Right lobe of liver (tissue), 6 donors: ENCODE data around the gene CHST11. TPM values are rescaled to one million over a fixed set of nuclear protein-coding genes. Genes with fewer than 3 reads are reported as not detected.

Experiments used
- ATAC-seq, 4 donors: fragments of 200-7000 bp; cut with Tn5 transposase; one replicate each; pipeline ENCODE4 v1.9.1; 2020; ENCODE audit warnings: mild to moderate bottlenecking in 4 of 4, moderate library complexity in 4 of 4
- DNase-seq, 3 donors: peaks; one replicate each; pipeline ENCODE4 v3.0.0-alpha.2; 2020
- H3K27ac ChIP-seq, 3 donors: fragments of 200-600 bp; one replicate each; pipeline ENCODE4 v1.8.0; 2022
- H3K27me3 ChIP-seq, 2 donors: fragments of 200-600 bp; one replicate each; pipeline ENCODE4 v1.8.0; 2022
- H3K36me3 ChIP-seq, 4 donors: fragments of 200-600 bp; sonication (generic) in 1 of 4; one replicate each; pipeline versions ENCODE4 v1.5.1 to v1.8.0; 2017 to 2022; ENCODE audit warnings: control low read depth in 1 of 4
- H3K4me1 ChIP-seq, 4 donors: fragments of 200-600 bp; sonication (generic) in 1 of 4; one replicate each; pipeline versions ENCODE4 v1.5.1 to v1.8.0; 2017 to 2022; ENCODE audit warnings: control low read depth in 1 of 4
- H3K4me3 ChIP-seq, 3 donors: fragments of 200-600 bp; one replicate each; pipeline ENCODE4 v1.8.0; 2022
- H3K9me3 ChIP-seq, 4 donors: fragments of 200-600 bp; sonication (generic) in 1 of 4; one replicate each; pipeline versions ENCODE4 v1.5.1 to v1.8.0; 2017 to 2022; ENCODE audit warnings: control low read depth in 1 of 4
- CTCF ChIP-seq, 4 donors: fragments of 200-600 bp in 3 of 4; fragments of 450-650 bp in 1 of 4; IDR thresholded peaks; one replicate each; pipeline versions ENCODE4 v1.5.1 to v1.8.0; 2016 to 2022; ENCODE audit warnings: antibody characterized with exemption in 4 of 4, mild to moderate bottlenecking in 2 of 4
- POLR2A ChIP-seq: fragments of 450-650 bp; IDR thresholded peaks from one replicate; pipeline ENCODE4 v1.6.1; 2017; ENCODE audit warnings: antibody characterized with exemption, mild to moderate bottlenecking
- WGBS: methylation state at CpG from one replicate; pipeline ENCODE4 v1.1.6; 2018; ENCODE audit warnings: low coverage, low lambda C conversion rate; ENCODE audit not compliant: insufficient coverage; ENCODE audit errors: missing lambda C conversion rate; 5-methylcytosine and 5-hydroxymethylcytosine counted together
- intact Hi-C, 2 donors: fragments of 100-400 bp; cut with DNase I; formaldehyde crosslinking; loops; one replicate each; pipeline versions ENCODE4 v1.11.2 to v1.14.1; 2022
- total RNA-seq, 6 experiments: library from RNA; depleted of rRNA in 2 of 6; stranded (reverse); fragments of >200 nt in 2 of 6; fragmentation: NEBNext Ultra II Directional in 3 of 6; extraction: Animal tissue kit (Norgen Biotek cat#: 25700) in 3 of 6; gene quantifications; one replicate each; pipeline versions ENCODE4 v1.1.0 to v1.2.4, GENCODE V29; 2016 to 2023
- donor health status: DM: no; HTN: yes; CAD: no.
- donor health status: DM: no; HTN: no; CAD: no.
- donor health status: DM: no; HTN: no; CAD: no.
- donor health status: DM: no; HTN: yes; CAD: no.
- donor health status: DM: no; HTN: yes; CAD: no.

Gene CHST11
- total RNA-seq, 6 experiments from 2014 or later = 0.57 to 10.4 (median 3.5) TPM

GRCh38 chr12:104499668-104500332 is 43.1 kb downstream of the CHST11 start:
- 73% methylated on average over 4 of the region's 4 CpGs for whole genome bisulfite sequencing
- no peaks in the 10 kb centered on the region for H3K36me3 ChIP-seq
- DNase-seq (no peak), ATAC-seq (no peak)
- TF ChIP-seq CTCF (IDR thresholded peaks at IDR 0.05) = no peak
- no peak for TF ChIP-seq POLR2A
- intact Hi-C loops = no loop called here
- no peak overlapping the region for H3K27ac ChIP-seq
- no peaks in the 10 kb centered on the region for H3K4me1 ChIP-seq
- no peak overlapping the region for H3K4me3 ChIP-seq
- H3K9me3 ChIP-seq = no peaks in the 10 kb centered on the region
- no peaks in the 10 kb centered on the region for H3K27me3 ChIP-seq

- intact Hi-C loops = no loop called here
- H3K36me3 ChIP-seq = no peaks in the 10 kb centered on the region
- no peak overlapping the region for H3K27ac ChIP-seq
- ATAC-seq (no peak), DNase-seq (no peak)
- no peak for TF ChIP-seq CTCF (IDR thresholded peaks at IDR 0.05)
- no peak for TF ChIP-seq POLR2A
- WGBS = 62% methylated on average over 1 of the region's 1 CpG
- H3K9me3 ChIP-seq = no peaks in the 10 kb centered on the region
- H3K27me3 ChIP-seq = no peaks in the 10 kb centered on the region
- H3K4me3 ChIP-seq = no peak overlapping the region
- no peaks in the 10 kb centered on the region for H3K4me1 ChIP-seq
Measured at GRCh38 chr12:104501115-104501514, 44.4 kb downstream of the CHST11 start.

- no peak for ATAC-seq
- Histone ChIP-seq H3K36me3 (no peaks in the 10 kb centered on the region), H3K4me1 (no peaks in the 10 kb centered on the region), H3K27me3 (no peaks in the 10 kb centered on the region), H3K4me3 (no peak overlapping the region), H3K9me3 (no peaks in the 10 kb centered on the region), H3K27ac (no peak overlapping the region)
- TF ChIP-seq POLR2A = no peak
- TF ChIP-seq CTCF (IDR thresholded peaks at IDR 0.05) = no peak
- intact Hi-C loops = no loop called here
- DNase-seq = no peak
- WGBS = 45% methylated on average over 1 of the region's 3 CpGs
Measured at GRCh38 chr12:104501660-104502059, 44.9 kb downstream of the CHST11 start.

- no peak for DNase-seq
- Histone ChIP-seq H3K27me3 (no peaks in the 10 kb centered on the region), H3K9me3 (no peaks in the 10 kb centered on the region), H3K27ac (no peak overlapping the region), H3K4me1 (no peaks in the 10 kb centered on the region), H3K36me3 (no peaks in the 10 kb centered on the region), H3K4me3 (no peak overlapping the region)
- intact Hi-C loops = no loop called here
- no peak for TF ChIP-seq CTCF (IDR thresholded peaks at IDR 0.05)
- no peak for TF ChIP-seq POLR2A
- WGBS = 90% methylated on average over 5 of the region's 5 CpGs
- no peak for ATAC-seq
Measured at GRCh38 chr12:104502217-104502616, 45.5 kb downstream of the CHST11 start.

DNA sequence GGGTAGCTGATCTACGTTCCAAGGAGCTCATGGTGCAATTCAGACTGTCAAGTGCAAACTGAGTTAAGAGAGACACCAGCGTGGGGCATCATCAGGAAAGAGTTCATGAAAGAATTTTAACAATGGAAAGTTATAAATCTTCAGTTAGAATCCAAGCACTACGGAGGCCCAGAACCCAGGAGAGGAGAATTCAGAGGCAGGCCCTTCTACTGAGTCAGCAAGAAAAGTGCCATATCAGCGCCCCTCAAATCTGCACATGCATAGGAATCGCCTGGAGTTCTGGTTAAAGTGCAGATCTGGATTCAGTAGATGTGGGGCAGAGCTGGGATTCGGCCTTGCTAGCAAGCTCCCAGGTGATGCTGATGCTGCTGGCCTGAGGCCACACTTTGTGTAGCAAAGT is 45.9 kb downstream of the CHST11 start:
- Histone ChIP-seq H3K4me3 (no peak overlapping the region), H3K27ac (no peak overlapping the region), H3K9me3 (no peaks in the 10 kb centered on the region), H3K36me3 (no peaks in the 10 kb centered on the region), H3K27me3 (no peaks in the 10 kb centered on the region), H3K4me1 (no peaks in the 10 kb centered on the region)
- DNase-seq (no peak), ATAC-seq (no peak)
- intact Hi-C loops = no loop called here
- TF ChIP-seq CTCF (IDR thresholded peaks at IDR 0.05) = no peak
- TF ChIP-seq POLR2A = no peak
- 69% methylated on average over 4 of the region's 6 CpGs for WGBS
